Brain pericyte (primary cell): ENCODE data around the gene SLC6A12.

ENCODE experiments used
- DNase-seq: peaks from one replicate; pipeline ENCODE4 v3.0.0-alpha.2; 2012; ENCODE audit warnings: low read depth, low spot score

SLC6A12 gene

DNA sequence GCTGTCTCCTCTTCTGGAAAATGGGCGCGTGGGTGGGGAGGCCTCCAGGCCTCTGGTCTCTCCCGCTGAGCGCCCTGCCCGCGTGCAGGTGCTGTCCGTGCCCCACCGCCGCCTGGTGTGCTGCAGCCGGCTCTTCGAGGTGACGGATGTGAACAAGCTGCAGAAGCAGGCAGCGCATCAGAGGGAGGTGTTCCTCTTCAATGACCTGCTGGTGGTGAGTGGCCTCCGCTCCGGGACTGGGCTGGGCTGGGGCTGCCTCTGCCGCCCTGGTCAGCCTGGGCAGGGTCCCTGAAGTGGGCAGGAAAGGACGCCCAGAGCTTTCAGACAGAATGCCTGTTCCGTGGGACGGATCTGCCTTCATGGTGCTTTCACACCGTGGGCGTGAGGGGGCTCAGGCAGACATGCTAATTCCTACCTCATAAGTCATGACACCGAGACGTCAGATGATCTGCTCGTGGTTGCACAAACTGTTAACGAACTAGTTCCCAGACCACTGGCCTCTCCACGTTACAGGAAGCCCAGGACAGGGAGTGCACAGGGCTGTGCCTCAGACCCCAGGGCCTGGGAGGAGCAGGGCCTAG lies 50.5 kb downstream of the SLC6A12 start:
- no peak for DNase-seq

DNA sequence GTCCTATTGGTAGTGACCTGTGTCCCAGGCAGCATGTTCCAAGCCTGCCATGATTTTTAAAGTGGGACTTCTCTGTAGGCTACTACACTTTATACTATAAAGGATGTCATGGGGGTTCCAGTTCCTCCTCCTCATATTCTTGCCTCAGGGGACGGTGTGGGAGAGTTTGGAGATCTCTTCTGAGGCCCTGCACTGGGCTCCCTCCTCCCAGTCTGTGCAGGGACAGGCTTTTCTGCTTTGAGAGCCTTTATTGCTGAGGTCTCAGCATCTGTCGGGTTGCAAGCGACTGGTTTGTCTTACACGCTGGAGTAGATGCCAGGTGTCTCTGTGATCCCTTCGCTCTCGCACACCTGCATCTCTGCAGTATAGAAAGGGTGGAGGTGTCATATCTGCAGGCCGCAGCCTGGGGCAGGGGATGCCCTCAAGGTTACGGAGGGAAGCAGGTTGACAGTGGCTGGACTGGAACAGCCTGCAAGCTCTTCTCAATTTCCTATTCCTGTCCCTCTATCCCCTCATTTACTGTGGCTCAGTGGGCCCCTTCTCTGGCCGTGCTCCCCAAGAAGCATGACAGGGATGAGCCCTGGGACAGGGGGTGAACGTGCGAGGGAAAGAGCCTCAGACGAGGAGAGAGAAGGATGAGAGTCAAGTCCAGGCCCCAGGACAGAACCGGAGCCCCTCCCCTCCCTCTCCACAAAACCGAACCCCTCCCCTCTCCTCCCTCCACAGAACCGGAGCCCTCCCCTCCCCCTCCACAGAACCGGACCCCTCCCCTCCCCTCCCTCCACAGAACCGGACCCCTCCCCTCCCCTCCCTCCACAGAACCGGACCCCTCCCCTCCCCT lies 51.3 kb downstream of the SLC6A12 start:
- DNase-seq, result no peak

GRCh38 chr12:161823-162222 lies 52.1 kb downstream of the SLC6A12 start:
- DNase-seq, result no peak

DNA sequence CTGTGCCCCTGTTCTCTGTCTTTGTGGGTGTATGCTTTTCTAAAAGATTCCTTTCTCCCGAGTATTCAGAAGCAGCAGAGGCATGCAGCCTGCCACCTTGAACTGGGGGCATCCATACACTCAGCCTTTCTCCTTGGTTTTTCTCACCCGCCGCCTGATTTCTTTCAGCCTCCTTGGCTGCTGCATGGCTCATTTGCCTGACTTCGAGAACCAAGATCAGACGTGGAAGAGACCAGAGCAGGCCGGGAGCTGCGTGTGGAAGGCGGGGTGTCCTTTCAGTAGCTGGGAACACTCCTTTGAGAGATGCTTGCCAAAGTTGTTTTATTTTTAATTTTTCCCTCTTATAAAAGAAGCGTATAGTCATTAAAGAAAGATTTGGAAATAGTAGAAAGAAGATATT lies 53.1 kb downstream of the SLC6A12 start:
- DNase-seq, result no peak

DNA sequence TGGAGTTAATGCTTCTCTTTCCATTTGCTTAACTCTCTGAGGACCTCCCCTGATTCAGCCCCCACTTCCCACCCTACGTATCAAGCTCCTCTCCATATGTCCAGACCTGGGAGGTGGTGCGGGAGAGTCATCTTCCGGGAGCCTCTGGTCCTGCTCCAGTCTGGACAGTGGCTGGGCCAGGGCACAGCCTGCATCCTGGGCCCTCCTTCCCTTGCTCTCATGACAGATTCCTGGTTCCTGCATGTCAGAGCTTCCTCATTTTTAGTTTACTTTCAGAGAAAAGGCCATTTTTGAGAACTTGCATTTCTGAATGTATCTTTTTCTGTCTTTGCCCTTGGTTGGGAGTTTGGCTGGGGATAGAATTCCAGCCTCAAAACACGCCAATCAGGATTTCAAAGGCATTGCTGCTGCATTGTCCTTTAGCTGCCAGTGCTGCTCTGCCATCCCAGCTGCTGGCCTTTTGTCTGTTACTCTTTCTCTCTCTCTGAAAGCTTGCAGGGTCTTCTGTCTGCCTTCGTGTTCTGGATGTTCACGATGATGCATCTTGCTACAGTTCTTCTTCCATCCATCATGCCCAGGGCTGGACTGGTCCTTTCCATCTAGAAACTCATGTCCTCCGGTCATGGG lies 54.7 kb downstream of the SLC6A12 start:
- DNase-seq, result no peak

DNA sequence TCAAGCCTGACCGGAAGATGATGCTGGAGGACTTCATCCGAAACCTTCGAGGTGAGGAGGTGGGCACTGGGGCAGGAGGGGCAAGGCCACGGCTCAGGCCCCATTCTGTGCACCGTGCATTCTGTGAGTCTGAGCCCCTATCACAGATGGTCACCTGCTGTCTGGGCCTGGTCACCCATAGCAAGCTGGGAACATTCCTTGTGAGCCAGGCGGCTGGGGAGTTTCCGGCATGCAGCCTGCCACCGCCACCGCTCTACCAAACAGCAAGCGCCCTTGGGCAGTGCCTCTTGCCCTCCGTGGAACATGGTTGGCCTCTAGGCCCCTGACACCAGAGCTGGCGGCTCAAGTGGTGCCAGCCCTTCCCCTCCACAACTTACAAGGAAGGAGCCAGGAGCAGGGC lies 56.3 kb downstream of the SLC6A12 start:
- no peak for DNase-seq

GRCh38 chr12:156945-157344 lies 57.0 kb downstream of the SLC6A12 start:
- no peak for DNase-seq

- no peak for DNase-seq
These were observed 58.3 kb downstream of the SLC6A12 start for GRCh38 chr12:155646-156045.

GRCh38 chr12:155006-155405 lies 59.0 kb downstream of the SLC6A12 start:
- DNase-seq, result no peak

DNA sequence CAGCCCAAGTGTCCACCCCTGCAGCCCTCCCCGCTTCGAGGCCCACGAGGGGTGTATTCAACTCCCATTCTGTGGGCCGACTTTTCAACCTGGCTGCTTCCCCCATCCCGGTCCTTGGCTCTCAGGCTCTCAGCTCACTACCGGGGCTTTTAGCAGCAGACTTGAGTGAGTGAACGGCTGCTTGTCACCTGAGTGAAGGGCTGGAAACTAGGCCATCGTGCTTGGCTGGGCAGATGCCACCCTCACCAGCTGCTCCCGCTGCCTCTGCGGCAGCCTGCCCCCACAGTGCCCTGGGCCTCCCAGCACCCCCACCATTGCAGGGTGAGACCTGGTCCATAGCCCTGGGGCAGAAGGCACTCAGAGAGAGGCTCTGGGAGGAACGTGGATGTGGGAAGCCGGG lies 59.9 kb downstream of the SLC6A12 start:
- DNase-seq, result no peak

DNA sequence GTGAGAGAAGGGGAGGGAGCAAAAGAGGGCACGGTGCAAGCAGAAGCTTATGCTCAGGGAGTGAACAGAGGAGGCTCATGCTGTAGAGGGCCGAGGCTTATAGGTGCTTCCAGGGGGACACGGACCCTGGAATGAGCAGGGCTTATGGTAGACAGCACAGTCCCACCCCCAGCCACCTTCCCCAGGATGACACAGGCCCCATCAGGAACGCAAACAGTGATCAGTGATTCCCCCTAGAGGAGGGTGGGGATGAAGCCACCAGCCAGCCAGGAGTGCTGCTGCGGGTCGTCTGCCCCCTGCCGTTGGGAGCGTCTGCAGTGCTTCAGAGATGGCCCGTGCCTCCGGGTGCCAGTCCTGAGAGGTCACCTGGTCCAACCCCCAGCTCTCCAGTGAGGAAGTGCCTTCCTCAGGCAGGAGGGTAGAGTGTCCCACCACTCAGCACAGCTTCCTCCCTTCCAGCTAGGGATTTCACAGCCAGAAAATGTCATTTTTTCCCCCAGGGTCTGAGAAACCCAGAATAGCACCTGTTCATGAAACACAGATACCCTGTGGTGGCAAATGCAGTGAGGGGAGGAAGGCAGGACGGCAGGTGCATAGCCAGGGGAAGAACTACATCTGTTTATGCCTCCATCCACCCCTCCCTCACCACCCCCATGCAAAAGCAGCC lies 60.7 kb downstream of the SLC6A12 start:
- DNase-seq, result no peak

GRCh38 chr12:152440-152839 lies 61.5 kb downstream of the SLC6A12 start:
- DNase-seq, result no peak

GRCh38 chr12:151579-151978 lies 62.4 kb downstream of the SLC6A12 start:
- no peak for DNase-seq

GRCh38 chr12:148676-149416 lies 65.1 kb downstream of the SLC6A12 start:
- DNase-seq, result no peak

DNA sequence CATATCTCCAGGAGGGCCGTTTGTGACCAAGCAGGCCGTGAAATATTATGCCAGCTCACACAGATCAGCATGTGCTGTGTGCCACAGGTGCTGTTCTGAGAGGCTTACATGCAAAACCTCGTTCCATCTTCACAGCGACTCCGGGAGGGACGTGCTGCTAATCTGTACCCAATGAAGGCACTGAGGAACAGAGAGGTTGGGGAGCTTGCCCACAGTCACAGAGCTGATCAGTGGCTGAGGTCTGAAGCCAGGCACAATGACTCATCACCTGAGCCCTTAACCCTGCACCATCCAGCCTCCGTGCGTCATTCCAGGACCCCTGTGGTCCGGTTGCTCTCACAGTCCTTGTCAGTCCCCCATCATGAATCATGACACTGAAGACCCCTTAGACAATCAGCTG lies 66.7 kb downstream of the SLC6A12 start:
- no peak for DNase-seq

GRCh38 chr12:145369-145960 lies 68.5 kb downstream of the SLC6A12 start:
- no peak for DNase-seq

GRCh38 chr12:144650-145284 lies 69.2 kb downstream of the SLC6A12 start:
- no peak for DNase-seq

DNA sequence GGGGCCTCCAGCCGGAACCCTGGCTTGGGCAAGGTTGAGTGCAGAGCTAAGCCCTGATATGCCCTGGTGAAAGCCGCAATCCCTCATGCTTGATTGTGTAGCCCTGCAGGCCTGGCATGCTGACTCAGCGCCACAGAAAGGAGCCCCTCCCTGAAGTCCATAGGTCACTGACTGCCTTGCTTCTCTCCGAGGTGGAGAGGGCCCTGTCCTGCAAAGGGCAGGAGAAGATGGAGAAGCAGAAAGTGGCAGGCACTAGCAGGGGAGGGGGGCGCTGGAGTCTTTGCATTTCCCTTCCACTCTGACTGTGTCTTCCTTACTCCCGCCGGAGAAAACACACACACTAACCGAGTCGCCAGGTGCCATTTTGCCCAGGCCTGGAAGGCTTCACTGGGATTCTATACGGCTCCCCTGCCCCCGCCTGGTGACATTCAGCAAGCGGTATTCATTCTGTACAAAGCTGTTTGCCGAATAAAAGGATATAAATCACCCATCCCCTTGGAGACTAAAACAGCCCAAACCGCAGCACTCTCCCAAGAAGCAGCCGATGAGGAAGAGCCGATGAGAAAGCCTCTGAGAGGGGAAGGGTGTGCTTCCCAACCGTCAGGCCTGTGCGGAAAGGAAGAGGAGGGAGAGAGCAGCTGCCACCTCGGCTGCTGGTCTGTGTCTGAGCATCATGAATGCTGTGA lies 69.8 kb downstream of the SLC6A12 start:
- DNase-seq, result no peak

- DNase-seq, result no peak
These were observed 73.8 kb downstream of the SLC6A12 start for GRCh38 chr12:140162-140561.
